HepG2 (cell line): ENCODE results near the gene P4HB. TPM values are rescaled to one million over a fixed set of nuclear protein-coding genes. Genes with fewer than 3 reads are reported as not detected.

Source experiments
- ARNT2 ChIP-seq: sonication (generic); formaldehyde crosslinking; IDR thresholded peaks from 2 replicates; pipeline ENCODE4 v1.8.0; 2022; ENCODE audit warnings: mild to moderate bottlenecking, low read depth, missing genetic modification reagents, moderate library complexity
- FOXP1 ChIP-seq, 2 experiments: fragments of 450-650 bp in 1 of 2; IDR thresholded peaks; 2 replicates each; pipeline ENCODE4 v1.6.1; 2017 to 2018; ENCODE audit warnings: antibody characterized with exemption in 1 of 2
- HNF4A ChIP-seq: sonication (generic); formaldehyde crosslinking; IDR thresholded peaks from 2 replicates; pipeline ENCODE4 v1.4.0; 2020; ENCODE audit warnings: missing genetic modification reagents
- JUND ChIP-seq: sonication (generic); formaldehyde crosslinking; IDR thresholded peaks from 2 replicates; pipeline ENCODE4 v1.8.0; 2022; ENCODE audit warnings: mild to moderate bottlenecking, missing genetic modification reagents
- KDM3A ChIP-seq: IDR thresholded peaks from 2 replicates; pipeline ENCODE4 v1.6.1; 2018; ENCODE audit warnings: low read depth, missing compliant biosample characterization
- MBD4 ChIP-seq: IDR thresholded peaks from 2 replicates; pipeline ENCODE4 v1.6.1; 2012; ENCODE audit warnings: low read length, inconsistent platforms, borderline replicate concordance
- MIER2 ChIP-seq: IDR thresholded peaks from 2 replicates; pipeline ENCODE4 v1.6.1; 2016; ENCODE audit warnings: missing biosample characterization, missing genetic modification reagents
- MXD4 ChIP-seq: IDR thresholded peaks from 2 replicates; pipeline ENCODE4 v1.6.1; 2016; ENCODE audit warnings: mild to moderate bottlenecking, missing biosample characterization, missing genetic modification reagents
- NFYC ChIP-seq: IDR thresholded peaks from 2 replicates; pipeline ENCODE4 v1.6.1; 2016; ENCODE audit warnings: missing genetic modification reagents, missing compliant biosample characterization
- POLR2A ChIP-seq, 2 experiments: IDR thresholded peaks; 2 replicates each; pipeline ENCODE4 v1.6.1; 2011; ENCODE audit warnings: low read depth in 2 of 2, low read length in 2 of 2, mild to moderate bottlenecking in 1 of 2, moderate library complexity in 1 of 2; ENCODE audit not compliant: insufficient read depth in 1 of 2
- RFX1 ChIP-seq: fragments of 450-650 bp; IDR thresholded peaks from 2 replicates; pipeline ENCODE4 v1.6.1; 2017
- RXRA ChIP-seq: sonication (generic); formaldehyde crosslinking; IDR thresholded peaks from 2 replicates; pipeline ENCODE4 v1.5.1; 2020; ENCODE audit warnings: missing genetic modification reagents
- SAFB2 ChIP-seq: sonication (generic); formaldehyde crosslinking; IDR thresholded peaks from 2 replicates; pipeline ENCODE4 v1.5.1; 2020; ENCODE audit warnings: missing genetic modification reagents, low read depth, mild to moderate bottlenecking, borderline replicate concordance
- TAF1 ChIP-seq: sonication (generic); formaldehyde crosslinking; IDR thresholded peaks from 2 replicates; pipeline ENCODE4 v1.4.0; 2020; ENCODE audit warnings: missing genetic modification reagents
- TOE1 ChIP-seq: sonication (generic); formaldehyde crosslinking; IDR thresholded peaks from 2 replicates; pipeline ENCODE4 v1.4.0; 2020; ENCODE audit warnings: mild to moderate bottlenecking, missing genetic modification reagents
- TOPORS ChIP-seq: sonication (generic); formaldehyde crosslinking; IDR thresholded peaks from 2 replicates; pipeline ENCODE4 v1.8.0; 2023; ENCODE audit warnings: mild to moderate bottlenecking, missing genetic modification reagents
- ZNF225 ChIP-seq: sonication (generic); formaldehyde crosslinking; IDR thresholded peaks from 2 replicates; pipeline ENCODE4 v1.4.0; 2020; ENCODE audit warnings: mild to moderate bottlenecking, missing genetic modification reagents
- ZNF335 ChIP-seq: sonication (generic); formaldehyde crosslinking; IDR thresholded peaks from 2 replicates; pipeline ENCODE4 v1.4.0; 2020; ENCODE audit warnings: missing genetic modification reagents
- ZNF430 ChIP-seq: sonication (generic); formaldehyde crosslinking; IDR thresholded peaks from 2 replicates; pipeline ENCODE4 v1.9.0; 2021; ENCODE audit warnings: mild to moderate bottlenecking, missing genetic modification reagents
- ZNF441 ChIP-seq: sonication (generic); formaldehyde crosslinking; IDR thresholded peaks from 2 replicates; pipeline ENCODE4 v1.7.0; 2021; ENCODE audit warnings: missing genetic modification reagents, borderline replicate concordance
- ZNF670 ChIP-seq: sonication (generic); formaldehyde crosslinking; IDR thresholded peaks from 2 replicates; pipeline ENCODE4 v1.8.0; 2022; ENCODE audit warnings: mild to moderate bottlenecking, missing genetic modification reagents, borderline replicate concordance
- ZNF737 ChIP-seq: sonication (generic); formaldehyde crosslinking; IDR thresholded peaks from 2 replicates; pipeline ENCODE4 v1.5.0; 2020; ENCODE audit warnings: missing genetic modification reagents, mild to moderate bottlenecking, borderline replicate concordance
- ZSCAN22 ChIP-seq: sonication (generic); formaldehyde crosslinking; IDR thresholded peaks from 2 replicates; pipeline ENCODE4 v1.4.0; 2020; ENCODE audit warnings: mild to moderate bottlenecking, missing genetic modification reagents
- polyA plus RNA-seq, 8 experiments: library from polyadenylated mRNA; depleted of rRNA in 3 of 8; stranded (reverse) in 7 of 8; unstranded in 1 of 8; fragments of >200 nt; fragmentation: Illumina TruSeq in 4 of 8; extraction: Trizol in 4 of 8; gene quantifications; 2 replicates each; pipeline versions ENCODE4 v1.2.1 to v1.2.3, GENCODE V29; 2011 to 2016; ENCODE audit warnings: low read depth in 4 of 8, missing spikeins in 1 of 8, mixed read lengths in 1 of 8; ENCODE audit not compliant: insufficient read depth in 1 of 8
- total RNA-seq, 5 experiments: library from RNA; depleted of rRNA; stranded (reverse); fragments of >200 nt; fragmentation: Illumina TruSeq; extraction: Trizol; gene quantifications; 2 replicates each; pipeline ENCODE4 v1.2.3, GENCODE V29; 2016; ENCODE audit warnings: low read depth in 1 of 5
- TF ChIP-seq, protein P1 (sequence below): sonication (generic); formaldehyde crosslinking; IDR thresholded peaks from 2 replicates; pipeline ENCODE4 v1.4.0; 2020; ENCODE audit warnings: missing genetic modification reagents, borderline replicate concordance
- TF ChIP-seq, protein P2 (sequence below): sonication (generic); formaldehyde crosslinking; IDR thresholded peaks from 2 replicates; pipeline ENCODE4 v1.4.0; 2020; ENCODE audit warnings: mild to moderate bottlenecking, missing genetic modification reagents
- TF ChIP-seq, protein P3 (sequence below): sonication (generic); formaldehyde crosslinking; IDR thresholded peaks from 2 replicates; pipeline ENCODE4 v1.5.0; 2020; ENCODE audit warnings: mild to moderate bottlenecking, missing genetic modification reagents, borderline replicate concordance

Gene P4HB
- total and polyA plus RNA-seq, 2 of the 13 experiments (the other 11 are each of a cell fraction or from before 2014, with no cell fraction given), result 185 to 782 TPM

DNA sequence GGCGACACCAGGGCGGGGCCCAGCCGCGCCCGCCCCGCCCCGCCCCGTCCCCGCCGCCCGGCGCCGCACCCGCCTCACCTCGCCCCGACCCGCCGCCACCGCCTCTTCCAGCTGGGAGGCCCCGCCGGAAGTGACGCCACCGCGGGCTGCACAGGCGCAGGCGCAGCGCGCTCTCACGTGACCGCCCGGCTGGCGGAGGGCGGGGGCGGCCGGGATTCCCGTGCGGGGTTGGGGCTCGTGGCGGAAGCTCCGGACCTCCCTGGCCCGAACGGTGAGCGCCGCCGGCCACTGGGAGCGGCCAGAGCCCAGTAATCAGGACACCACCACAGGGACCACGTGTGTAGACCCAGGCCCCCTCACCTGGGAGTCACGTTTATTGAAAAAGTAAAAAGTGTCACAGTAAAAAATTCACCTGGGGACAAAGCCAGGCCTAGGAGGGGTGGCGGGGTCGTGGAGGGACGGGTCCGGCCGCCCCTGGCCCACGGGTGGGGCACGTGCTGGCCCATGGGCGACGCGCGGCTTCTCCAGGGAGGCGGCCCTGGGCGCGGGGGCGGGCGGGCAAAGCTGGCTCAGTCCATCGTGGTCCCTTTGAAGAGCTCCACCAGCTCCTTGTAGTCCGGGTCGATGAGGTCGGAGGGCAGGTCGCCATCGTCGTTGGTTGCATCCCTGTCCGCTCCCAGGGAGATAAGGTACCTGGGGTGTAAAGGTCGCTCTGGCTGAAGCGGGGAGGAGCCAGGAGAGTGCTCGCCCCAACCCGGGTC, 27.0 kb downstream of the P4HB start, which contains the start of gene MCRIP1 (continued):
- TF ChIP-seq ZNF441 (CRISPR knock-in tag), result peak; percentile 72; the same call in 1 of the 2 replicates
- TF ChIP-seq RXRA (CRISPR knock-in tag), result peak; percentile 62
- 0 out of 2 replicates have a peak, but pooled peaks have one; percentile 60 for TF ChIP-seq MIER2 (CRISPR knock-in tag)
- TF ChIP-seq, protein P1, sequence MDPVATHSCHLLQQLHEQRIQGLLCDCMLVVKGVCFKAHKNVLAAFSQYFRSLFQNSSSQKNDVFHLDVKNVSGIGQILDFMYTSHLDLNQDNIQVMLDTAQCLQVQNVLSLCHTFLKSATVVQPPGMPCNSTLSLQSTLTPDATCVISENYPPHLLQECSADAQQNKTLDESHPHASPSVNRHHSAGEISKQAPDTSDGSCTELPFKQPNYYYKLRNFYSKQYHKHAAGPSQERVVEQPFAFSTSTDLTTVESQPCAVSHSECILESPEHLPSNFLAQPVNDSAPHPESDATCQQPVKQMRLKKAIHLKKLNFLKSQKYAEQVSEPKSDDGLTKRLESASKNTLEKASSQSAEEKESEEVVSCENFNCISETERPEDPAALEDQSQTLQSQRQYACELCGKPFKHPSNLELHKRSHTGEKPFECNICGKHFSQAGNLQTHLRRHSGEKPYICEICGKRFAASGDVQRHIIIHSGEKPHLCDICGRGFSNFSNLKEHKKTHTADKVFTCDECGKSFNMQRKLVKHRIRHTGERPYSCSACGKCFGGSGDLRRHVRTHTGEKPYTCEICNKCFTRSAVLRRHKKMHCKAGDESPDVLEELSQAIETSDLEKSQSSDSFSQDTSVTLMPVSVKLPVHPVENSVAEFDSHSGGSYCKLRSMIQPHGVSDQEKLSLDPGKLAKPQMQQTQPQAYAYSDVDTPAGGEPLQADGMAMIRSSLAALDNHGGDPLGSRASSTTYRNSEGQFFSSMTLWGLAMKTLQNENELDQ (CRISPR knock-in tag), result no peak
- peak; percentile 93; the same call in 1 of the 2 replicates for TF ChIP-seq ZNF225 (CRISPR knock-in tag)
- 0 out of 2 replicates have a peak, but pooled peaks have one; percentile 57 for TF ChIP-seq KDM3A (CRISPR knock-in tag)
- TF ChIP-seq TOE1, result peak; percentile 60; the same call in 1 of the 2 replicates
- peak; percentile 89; the same call in 1 of the 2 replicates for TF ChIP-seq ZSCAN22 (CRISPR knock-in tag)
- TF ChIP-seq MXD4 (CRISPR knock-in tag), result peak; percentile 92
- TF ChIP-seq MBD4, result no peak
- peak; percentile 32; the same call in 1 of the 2 replicates for TF ChIP-seq ZNF670 (CRISPR knock-in tag)
- no peak for TF ChIP-seq FOXP1 (IDR thresholded peaks at IDR 0.05)
- TF ChIP-seq FOXP1 (CRISPR knock-in tag; IDR thresholded peaks at IDR 0.05), result no peak; the same call in 1 of the 2 replicates
- no peak for TF ChIP-seq ZNF335 (CRISPR knock-in tag)
- TF ChIP-seq RFX1, result no peak
- peak; percentile 79 for TF ChIP-seq POLR2A (IDR thresholded peaks at IDR 0.05; ENCODE audit: insufficient read depth in 1 of 2, low read depth in 2 of 2, low read length in 2 of 2)
- peak; percentile 80 for TF ChIP-seq ARNT2 (CRISPR knock-in tag)
- peak; percentile 97 for TF ChIP-seq HNF4A (CRISPR knock-in tag)
- TF ChIP-seq, protein P2, sequence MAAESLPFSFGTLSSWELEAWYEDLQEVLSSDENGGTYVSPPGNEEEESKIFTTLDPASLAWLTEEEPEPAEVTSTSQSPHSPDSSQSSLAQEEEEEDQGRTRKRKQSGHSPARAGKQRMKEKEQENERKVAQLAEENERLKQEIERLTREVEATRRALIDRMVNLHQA, result no peak
- TF ChIP-seq, protein P3, sequence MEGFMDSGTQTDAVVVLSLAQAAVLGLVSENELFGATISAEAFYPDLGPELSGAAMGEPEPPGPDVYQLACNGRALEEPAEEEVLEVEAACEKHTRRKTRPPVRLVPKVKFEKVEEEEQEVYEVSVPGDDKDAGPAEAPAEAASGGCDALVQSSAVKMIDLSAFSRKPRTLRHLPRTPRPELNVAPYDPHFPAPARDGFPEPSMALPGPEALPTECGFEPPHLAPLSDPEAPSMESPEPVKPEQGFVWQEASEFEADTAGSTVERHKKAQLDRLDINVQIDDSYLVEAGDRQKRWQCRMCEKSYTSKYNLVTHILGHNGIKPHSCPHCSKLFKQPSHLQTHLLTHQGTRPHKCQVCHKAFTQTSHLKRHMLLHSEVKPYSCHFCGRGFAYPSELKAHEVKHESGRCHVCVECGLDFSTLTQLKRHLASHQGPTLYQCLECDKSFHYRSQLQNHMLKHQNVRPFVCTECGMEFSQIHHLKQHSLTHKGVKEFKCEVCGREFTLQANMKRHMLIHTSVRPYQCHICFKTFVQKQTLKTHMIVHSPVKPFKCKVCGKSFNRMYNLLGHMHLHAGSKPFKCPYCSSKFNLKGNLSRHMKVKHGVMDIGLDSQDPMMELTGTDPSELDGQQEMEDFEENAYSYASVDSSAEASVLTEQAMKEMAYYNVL, result no peak; the same call in 1 of the 2 replicates
- TF ChIP-seq ZNF430 (CRISPR knock-in tag), result peak; percentile 40
- peak; percentile 70 for TF ChIP-seq TOPORS (CRISPR knock-in tag)
- TF ChIP-seq NFYC (CRISPR knock-in tag), result peak; percentile 20
- TF ChIP-seq TAF1 (CRISPR knock-in tag), result peak; percentile 89
- no peak for TF ChIP-seq ZNF737 (CRISPR knock-in tag)
- no peak for TF ChIP-seq JUND (CRISPR knock-in tag)
- TF ChIP-seq SAFB2 (CRISPR knock-in tag), result peak; percentile 85
